IPS-18a (cell line): ENCODE measurements around the gene GIT2.
"Not testable (repeated sequence)": the region's sequence is repeated elsewhere in the genome, so short reads cannot be mapped to it uniquely, and the experiment has no call there.

Experiments
- H3K27ac ChIP-seq: one replicate; pipeline ENCODE4 v1.5.1; 2013; ENCODE audit warnings: low read length
- H3K27me3 ChIP-seq: one replicate; pipeline ENCODE4 v1.6.1; 2013; ENCODE audit warnings: mild to moderate bottlenecking, low read length; ENCODE audit not compliant: control insufficient read depth, insufficient read depth
- H3K36me3 ChIP-seq: one replicate; pipeline ENCODE4 v1.6.1; 2013; ENCODE audit warnings: low read depth, low read length; ENCODE audit not compliant: control insufficient read depth
- H3K4me1 ChIP-seq: one replicate; pipeline ENCODE4 v1.6.1; 2013; ENCODE audit warnings: low read depth, low read length; ENCODE audit not compliant: control insufficient read depth
- H3K4me3 ChIP-seq: one replicate; pipeline ENCODE4 v1.5.1; 2013; ENCODE audit warnings: low read length
- H3K9ac ChIP-seq: one replicate; pipeline ENCODE4 v1.6.1; 2013; ENCODE audit warnings: mild to moderate bottlenecking, low read length, moderate library complexity
- H3K9me3 ChIP-seq: one replicate; pipeline ENCODE4 v1.6.1; 2013; ENCODE audit warnings: low read depth, low read length; ENCODE audit not compliant: control insufficient read depth

GIT2 gene

DNA sequence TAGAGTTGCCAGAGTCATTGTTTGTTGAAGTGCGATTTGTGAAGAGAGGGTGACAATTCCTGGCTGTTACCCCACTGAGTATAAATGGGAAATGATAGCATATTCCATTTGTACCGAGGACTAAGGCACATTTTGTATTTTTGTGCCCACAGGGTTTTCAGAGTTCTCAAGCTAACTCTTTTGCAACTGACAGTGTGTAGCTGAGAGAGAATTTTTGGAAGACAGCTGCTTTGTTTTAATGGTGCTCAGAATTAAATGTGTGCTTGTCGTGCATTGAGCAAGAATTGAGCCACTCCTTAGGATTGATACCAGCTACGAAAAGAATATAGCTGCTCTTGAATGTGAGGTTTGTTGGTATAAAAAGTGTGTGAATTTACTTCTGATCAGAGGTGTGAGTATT lies 24.8 kb upstream of the GIT2 start:
- H3K36me3 ChIP-seq = no peaks in the 10 kb centered on the region
- H3K4me3 ChIP-seq = no peak overlapping the region
- H3K9me3 ChIP-seq = no peaks in the 10 kb centered on the region
- no peak overlapping the region for H3K27ac ChIP-seq
- no peak overlapping the region for H3K9ac ChIP-seq
- H3K4me1 ChIP-seq = peaks cover 12% of the 10 kb centered on the region
- H3K27me3 ChIP-seq = no peaks in the 10 kb centered on the region

GRCh38 chr12:110015132-110015531 lies 19.0 kb upstream of the GIT2 start:
- Histone ChIP-seq H3K9ac (no peak overlapping the region), H3K27ac (no peak overlapping the region), H3K36me3 (no peaks in the 10 kb centered on the region), H3K4me3 (no peak overlapping the region), H3K27me3 (no peaks in the 10 kb centered on the region), H3K9me3 (no peaks in the 10 kb centered on the region), H3K4me1 (no peaks in the 10 kb centered on the region)

DNA sequence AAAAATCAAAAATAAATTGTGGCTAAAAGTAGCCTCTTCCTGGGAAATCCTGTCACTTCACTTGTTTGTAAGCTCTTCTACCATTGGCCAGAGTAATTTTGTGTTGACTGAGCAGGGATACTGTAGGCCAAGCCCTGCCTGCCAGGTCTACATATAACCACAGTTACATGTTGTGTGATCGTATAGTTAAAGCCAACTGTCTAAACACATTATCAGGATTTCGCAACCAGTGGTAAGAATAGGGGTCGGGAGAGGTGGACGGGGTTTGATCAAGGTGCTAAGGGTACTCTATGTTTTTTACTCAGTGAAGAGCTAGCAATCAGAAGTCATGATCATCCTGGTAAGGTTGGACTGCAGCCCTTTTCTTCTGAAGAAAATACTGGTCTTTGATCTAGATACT lies 16.5 kb upstream of the GIT2 start:
- Histone ChIP-seq H3K36me3 (no peaks in the 10 kb centered on the region), H3K4me3 (no peak overlapping the region), H3K27me3 (no peaks in the 10 kb centered on the region), H3K27ac (no peak overlapping the region), H3K9me3 (no peaks in the 10 kb centered on the region), H3K4me1 (no peaks in the 10 kb centered on the region), H3K9ac (no peak overlapping the region)

GRCh38 chr12:110012137-110012536 lies 16.0 kb upstream of the GIT2 start:
- Histone ChIP-seq H3K27ac (no peak overlapping the region), H3K4me1 (no peaks in the 10 kb centered on the region), H3K4me3 (no peak overlapping the region), H3K27me3 (no peaks in the 10 kb centered on the region), H3K36me3 (no peaks in the 10 kb centered on the region), H3K9ac (no peak overlapping the region), H3K9me3 (no peaks in the 10 kb centered on the region)

DNA sequence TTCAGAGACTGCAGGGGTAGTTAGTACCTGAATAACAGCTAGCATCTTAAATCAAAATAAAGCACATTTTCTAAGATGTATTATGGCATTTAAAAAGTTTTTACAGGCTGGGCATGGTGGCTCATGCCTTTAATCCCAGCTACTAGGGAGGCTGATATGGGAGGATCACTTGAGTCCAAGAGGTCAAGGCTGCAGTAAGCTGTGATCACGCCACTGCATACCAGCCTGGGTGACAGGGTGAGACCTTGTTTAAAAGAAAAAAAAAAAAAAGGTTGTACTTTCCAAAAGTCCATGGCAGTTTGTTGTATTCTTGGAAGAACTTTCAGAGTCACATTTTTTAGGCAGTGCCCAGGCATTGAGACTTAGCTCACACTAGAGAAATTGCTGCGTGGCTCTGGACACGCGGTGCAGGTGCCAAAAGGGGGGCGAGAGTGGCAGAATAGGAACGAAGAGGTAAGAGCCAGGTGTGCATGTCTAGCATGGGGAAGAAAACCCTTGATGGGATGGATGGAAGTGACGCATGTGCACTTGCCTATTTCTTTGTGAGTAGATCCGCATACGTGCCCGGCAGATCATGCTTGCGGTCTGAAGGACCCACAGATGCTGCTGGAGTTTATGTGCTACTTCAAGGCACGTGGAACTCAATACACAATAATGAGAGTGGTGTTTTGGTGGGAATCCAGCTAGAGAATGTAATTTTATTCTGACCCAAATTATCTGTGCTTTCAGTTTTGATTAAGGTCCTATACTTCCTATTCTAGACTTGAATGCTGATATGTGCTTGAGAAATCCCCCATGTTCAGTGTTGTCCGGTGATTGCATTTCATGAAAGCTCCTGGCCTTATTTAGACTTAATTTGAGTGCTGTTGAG lies 14.9 kb upstream of the GIT2 start:
- Histone ChIP-seq H3K9me3 (no peaks in the 10 kb centered on the region), H3K27me3 (no peaks in the 10 kb centered on the region), H3K4me3 (no peak overlapping the region), H3K4me1 (no peaks in the 10 kb centered on the region), H3K27ac (no peak overlapping the region), H3K36me3 (no peaks in the 10 kb centered on the region), H3K9ac (no peak overlapping the region)

DNA sequence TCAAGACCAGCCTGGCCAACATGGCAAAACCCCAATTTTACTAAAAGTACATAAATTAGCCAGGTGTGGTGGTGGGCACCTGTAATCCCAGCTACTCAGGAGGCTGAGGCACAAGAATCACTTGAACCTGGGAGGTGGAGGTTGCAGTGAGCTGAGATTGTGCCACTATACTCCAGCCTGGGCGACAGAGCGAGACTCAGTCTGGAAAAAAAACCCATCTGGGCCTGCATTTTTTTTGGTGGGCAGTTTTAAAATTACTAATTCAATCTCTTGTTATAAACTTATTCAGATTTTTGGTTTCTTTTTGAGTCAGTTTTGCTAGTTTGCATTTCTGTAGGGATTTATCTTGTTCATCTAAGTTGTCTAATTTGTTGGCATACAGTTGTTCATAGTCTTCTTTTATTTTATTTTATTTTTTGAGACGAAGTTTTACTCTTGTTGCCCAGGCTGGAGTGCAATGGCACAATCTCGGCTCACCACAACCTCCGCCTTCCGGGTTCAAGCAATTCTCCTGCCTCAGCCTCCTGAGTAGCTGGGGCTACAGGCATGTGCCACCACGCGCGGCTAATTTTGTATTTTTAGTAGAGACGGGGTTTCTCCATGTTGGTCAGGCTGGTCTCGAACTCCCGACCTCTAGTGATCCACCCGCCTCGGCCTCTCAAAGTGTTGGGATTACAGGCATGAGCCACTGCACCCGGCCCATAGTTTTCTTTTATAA lies 12.7 kb upstream of the GIT2 start:
- H3K9ac ChIP-seq, H3K4me1 ChIP-seq, H3K36me3 ChIP-seq, H3K27me3 ChIP-seq, H3K9me3 ChIP-seq, H3K4me3 ChIP-seq, H3K27ac ChIP-seq: not testable (repeated sequence)

- H3K27me3 ChIP-seq = no peaks in the 10 kb centered on the region
- H3K4me3 ChIP-seq = no peak overlapping the region
- H3K27ac ChIP-seq = no peak overlapping the region
- no peaks in the 10 kb centered on the region for H3K9me3 ChIP-seq
- H3K4me1 ChIP-seq = no peaks in the 10 kb centered on the region
- H3K9ac ChIP-seq = no peak overlapping the region
- H3K36me3 ChIP-seq = peaks cover under 1% of the 10 kb centered on the region
Observed at GRCh38 chr12:110007881-110008280, 11.7 kb upstream of the GIT2 start.

GRCh38 chr12:110006115-110006514 lies 9.9 kb upstream of the GIT2 start:
- H3K4me3 ChIP-seq = no peak overlapping the region
- no peak overlapping the region for H3K9ac ChIP-seq
- H3K27ac ChIP-seq = no peak overlapping the region
- no peaks in the 10 kb centered on the region for H3K9me3 ChIP-seq
- no peaks in the 10 kb centered on the region for H3K4me1 ChIP-seq
- peaks cover 2% of the 10 kb centered on the region for H3K27me3 ChIP-seq
- H3K36me3 ChIP-seq = peaks cover 3% of the 10 kb centered on the region

DNA sequence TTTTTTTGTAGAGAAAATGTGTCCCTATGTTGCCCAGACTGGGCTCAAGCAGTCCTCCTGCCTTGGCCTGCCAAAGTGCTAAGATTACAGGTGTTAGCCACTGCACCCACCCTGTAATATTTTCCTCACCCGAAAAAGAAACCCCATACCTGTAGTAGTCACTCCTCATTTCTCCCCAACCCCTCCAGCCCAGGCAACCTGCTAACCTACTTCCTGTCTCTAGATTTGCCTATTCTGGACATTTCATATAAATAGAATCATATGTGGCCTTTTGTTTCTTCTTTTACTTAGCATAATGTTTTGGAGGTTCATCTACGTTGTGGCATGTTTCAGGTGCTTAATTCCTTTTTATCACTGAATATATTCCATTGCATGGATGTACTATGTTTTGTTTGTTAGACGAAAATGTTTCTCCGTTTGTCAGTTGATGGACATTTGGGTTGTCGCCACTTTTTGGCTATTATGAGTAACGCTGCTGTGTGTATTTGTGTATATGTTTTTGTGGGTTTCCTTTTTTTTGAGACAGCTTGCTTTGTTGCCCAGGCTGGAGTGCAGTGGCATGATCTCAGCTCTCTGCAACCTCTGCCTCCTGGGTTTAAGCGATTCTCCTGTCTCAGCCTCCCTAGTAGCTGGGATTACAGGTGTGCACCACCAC lies 9.3 kb upstream of the GIT2 start:
- no peaks in the 10 kb centered on the region for H3K9me3 ChIP-seq
- no peak overlapping the region for H3K27ac ChIP-seq
- no peak overlapping the region for H3K9ac ChIP-seq
- H3K4me3 ChIP-seq = no peak overlapping the region
- peaks cover 3% of the 10 kb centered on the region for H3K36me3 ChIP-seq
- peaks cover 8% of the 10 kb centered on the region for H3K27me3 ChIP-seq
- H3K4me1 ChIP-seq = no peaks in the 10 kb centered on the region

DNA sequence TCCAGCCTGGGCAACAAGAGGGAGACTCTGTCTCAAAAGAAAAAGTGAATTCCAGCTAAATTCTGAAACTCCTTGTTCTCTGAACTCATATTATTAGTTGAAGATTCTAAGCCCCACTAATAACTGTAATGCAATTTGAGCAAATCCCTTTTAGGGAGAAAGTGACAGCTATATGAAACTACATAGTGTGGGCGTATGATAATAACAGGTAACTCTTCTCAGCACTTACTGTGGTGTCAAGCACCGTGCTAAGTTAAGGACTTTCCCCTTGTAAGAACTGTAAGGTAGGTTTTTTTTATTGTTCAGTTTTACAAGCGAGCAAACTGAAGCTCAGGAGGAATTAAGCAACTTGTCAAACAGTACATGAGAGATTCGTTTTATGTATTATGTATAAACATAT lies 8.4 kb upstream of the GIT2 start:
- H3K4me3 ChIP-seq = no peak overlapping the region
- no peak overlapping the region for H3K27ac ChIP-seq
- peaks cover 3% of the 10 kb centered on the region for H3K36me3 ChIP-seq
- peaks cover 17% of the 10 kb centered on the region for H3K27me3 ChIP-seq
- H3K9me3 ChIP-seq = no peaks in the 10 kb centered on the region
- H3K9ac ChIP-seq = no peak overlapping the region
- no peaks in the 10 kb centered on the region for H3K4me1 ChIP-seq

DNA sequence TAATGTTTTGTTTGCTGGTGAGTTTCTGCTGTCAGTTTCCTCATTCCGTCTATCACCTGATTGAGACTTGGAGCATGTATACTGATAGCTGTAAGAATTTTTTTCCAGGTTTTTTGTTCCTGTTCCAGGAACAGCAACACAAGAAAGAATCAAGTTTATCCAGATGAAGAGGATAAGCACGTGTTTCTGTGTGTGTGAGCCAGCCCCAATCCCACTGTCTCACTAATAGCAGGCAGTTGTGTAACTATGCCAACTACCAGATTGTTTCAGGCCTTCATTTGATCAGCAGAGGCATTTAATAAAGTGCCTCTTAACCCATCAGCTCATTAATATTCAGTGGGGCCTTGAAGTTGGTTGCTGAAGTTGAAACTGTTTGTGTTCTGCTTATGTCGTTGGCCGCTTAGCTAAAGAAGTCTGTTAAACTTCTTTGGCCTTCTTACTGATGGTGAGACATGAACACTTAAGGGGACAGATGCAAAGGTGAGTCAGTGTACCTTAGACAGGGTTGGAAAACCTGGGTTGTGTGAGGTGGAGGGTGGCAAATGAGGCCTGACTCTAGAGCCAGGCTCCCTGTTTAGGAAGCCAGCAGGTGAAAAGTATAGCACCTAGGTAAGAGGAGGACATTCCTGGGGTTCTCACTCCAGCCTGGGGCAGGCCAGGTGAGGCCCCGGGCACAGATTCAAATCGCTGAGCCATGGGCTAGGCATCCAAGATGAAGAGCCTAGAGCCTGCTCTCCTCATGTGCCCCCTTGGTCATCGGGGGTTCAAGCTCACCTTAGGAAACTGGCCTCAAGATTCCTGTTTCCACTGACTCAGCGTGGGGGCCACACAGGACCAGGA lies 6.7 kb upstream of the GIT2 start:
- no peak overlapping the region for H3K9ac ChIP-seq
- H3K4me3 ChIP-seq = no peak overlapping the region
- peaks cover 18% of the 10 kb centered on the region for H3K27me3 ChIP-seq
- peaks cover 3% of the 10 kb centered on the region for H3K36me3 ChIP-seq
- H3K9me3 ChIP-seq = no peaks in the 10 kb centered on the region
- no peaks in the 10 kb centered on the region for H3K4me1 ChIP-seq
- H3K27ac ChIP-seq = no peak overlapping the region
